AG08395 (cell line): ENCODE measurements around the gene GABPB1.

Experiments used
- DNase-seq: peaks from one replicate; pipeline ENCODE4 v3.0.0; 2012; ENCODE audit warnings: mixed read lengths, low spot score

GABPB1 gene

GRCh38 chr15:50277370-50277769 lies 77.6 kb downstream of the GABPB1 start:
- DNase-seq: no peak

- no peak for DNase-seq
Measured at GRCh38 chr15:50275908-50276307, 79.1 kb downstream of the GABPB1 start.

- DNase-seq: no peak
Measured at GRCh38 chr15:50275091-50275490, 79.9 kb downstream of the GABPB1 start.

GRCh38 chr15:50267577-50267976 lies 87.4 kb downstream of the GABPB1 start:
- DNase-seq: no peak

GRCh38 chr15:50265620-50266019 lies 89.4 kb downstream of the GABPB1 start, which contains the start of gene HDC:
Gene HDC, minus strand, starts transcription at chr15:50265726. Its CDS starts 103 bp downstream, at chr15:50265623.
- DNase-seq: no peak

GRCh38 chr15:50262533-50262932 lies 92.5 kb downstream of the GABPB1 start:
- no peak for DNase-seq

- no peak for DNase-seq
Measured at GRCh38 chr15:50261981-50262380, 93.0 kb downstream of the GABPB1 start.

- DNase-seq: no peak
Measured at GRCh38 chr15:50260969-50261496, 94.0 kb downstream of the GABPB1 start.

- no peak for DNase-seq
Measured at GRCh38 chr15:50259276-50259675, 95.7 kb downstream of the GABPB1 start.

GRCh38 chr15:50257924-50258323 lies 97.1 kb downstream of the GABPB1 start:
- no peak for DNase-seq

- no peak for DNase-seq
Measured at GRCh38 chr15:50257332-50257731, 97.7 kb downstream of the GABPB1 start.

- no peak for DNase-seq
Measured at GRCh38 chr15:50256188-50257041, 98.6 kb downstream of the GABPB1 start.

GRCh38 chr15:50252556-50252955 lies 102.4 kb downstream of the GABPB1 start:
- DNase-seq: no peak

- DNase-seq: no peak
Measured at GRCh38 chr15:50251638-50252182, 103.3 kb downstream of the GABPB1 start.

GRCh38 chr15:50250760-50251394 lies 104.1 kb downstream of the GABPB1 start:
- no peak for DNase-seq

GRCh38 chr15:50249704-50250103 lies 105.3 kb downstream of the GABPB1 start:
- DNase-seq: no peak

GRCh38 chr15:50248994-50249582 lies 105.9 kb downstream of the GABPB1 start:
- no peak for DNase-seq

- DNase-seq: no peak
Measured at GRCh38 chr15:50247819-50248655, 107.0 kb downstream of the GABPB1 start.

GRCh38 chr15:50246631-50247030 lies 108.4 kb downstream of the GABPB1 start:
- no peak for DNase-seq

GRCh38 chr15:50244959-50245624 lies 109.9 kb downstream of the GABPB1 start:
- DNase-seq: no peak

- no peak for DNase-seq
Measured at GRCh38 chr15:50244153-50244552, 110.8 kb downstream of the GABPB1 start.
